ENCODE data around the gene OVCA2. TPM values are rescaled to one million over a fixed set of nuclear protein-coding genes. Genes with fewer than 3 reads are reported as not detected.

OVCA2 gene
- total RNA-seq, 1 experiment from 2014 or later: 24.6 TPM

- peaks cover 97% of the 10 kb centered on the region for H3K27me3 Mint-ChIP-seq (ENCODE audit: low read depth)
- H2BK5ac ChIP-seq (ENCODE audit: insufficient read length, low read length): no peak overlapping the region
- H3K27me3 ChIP-seq (ENCODE audit: insufficient read depth, low read length): peaks cover 7% of the 10 kb centered on the region; the same call in 1 of the 2 replicates
Observed at GRCh38 chr17:2016494-2016893, 25.3 kb upstream of the OVCA2 start.

More at GRCh38 chr17:2016494-2016893, 25.3 kb upstream of the OVCA2 start:
- Mint-ChIP-seq H3K4me3 (no peak overlapping the region), H3K27ac (peak overlapping the region in 1 of 3 experiments; percentile 60; a peak in 1 of 7 replicates), H3K4me1 (peaks cover 10 to 17% of the 10 kb centered on the region in 2 experiments), H3K9me3 (no peaks in the 10 kb centered on the region; a peak in 2 of 5 replicates), H3K36me3 (ENCODE audit: insufficient read depth in 1 of 3, low read depth in 3 of 3) (no peaks in the 10 kb centered on the region)
- no peak overlapping the region for H3K9ac ChIP-seq (ENCODE audit: extremely low read depth, insufficient read length, low read length)
- WGBS (ENCODE audit: extremely low coverage, insufficient read length, low lambda C conversion rate): no CpG with 5 or more reads among the region's 20 CpGs
- H2AK5ac ChIP-seq (ENCODE audit: insufficient read length, low read length): no peak overlapping the region
- no peak overlapping the region for H3K56ac ChIP-seq (ENCODE audit: insufficient read length, low read depth, low read length)
- no peak overlapping the region for H3K27ac ChIP-seq (ENCODE audit: insufficient read length, low read depth, low read length)
- H2BK20ac ChIP-seq (ENCODE audit: low read depth, low read length, poor library complexity, severe bottlenecking): no peak overlapping the region
- H3T11ph ChIP-seq (ENCODE audit: low read length): no peak overlapping the region
- H2BK12ac ChIP-seq (ENCODE audit: insufficient read length, low read depth, low read length): no peak overlapping the region
- H3K23me2 ChIP-seq (ENCODE audit: insufficient read length, low read depth, low read length, poor library complexity, severe bottlenecking): no peaks in the 10 kb centered on the region
- no peaks in the 10 kb centered on the region for H3K9me3 ChIP-seq (ENCODE audit: control insufficient read depth, low read depth, low read length)
- H4K91ac ChIP-seq (ENCODE audit: insufficient read length, low read depth, low read length): no peak overlapping the region
- no peaks in the 10 kb centered on the region for H3K79me2 ChIP-seq (ENCODE audit: insufficient read depth, low read length)
- no peak overlapping the region for H2BK15ac ChIP-seq (ENCODE audit: low read depth, low read length)
- no peak overlapping the region for H2BK120ac ChIP-seq (ENCODE audit: low read depth, low read length, poor library complexity, severe bottlenecking)
- H3K23ac ChIP-seq (ENCODE audit: insufficient read length, low read depth, low read length): no peak overlapping the region
- no peak for TF ChIP-seq CTCF (conservative IDR thresholded peaks at IDR 0.05)
- H4K20me1 ChIP-seq (ENCODE audit: control insufficient read depth, insufficient read depth, insufficient read length): peaks cover 2% of the 10 kb centered on the region
- H4K8ac ChIP-seq (replicated peaks; ENCODE audit: insufficient read length, low read depth, low read length): no peak overlapping the region
- no peak overlapping the region for H3K14ac ChIP-seq (ENCODE audit: insufficient read depth, low read length)
- no peak overlapping the region for H4K5ac ChIP-seq (ENCODE audit: insufficient read length, low read depth, low read length)
- H3K4me2 ChIP-seq (ENCODE audit: insufficient read depth, insufficient read length, low read length): no peak overlapping the region
- H3K18ac ChIP-seq (ENCODE audit: insufficient read length, low read depth, low read length): no peak overlapping the region
- no peaks in the 10 kb centered on the region for H3K79me1 ChIP-seq (ENCODE audit: insufficient read depth, low read depth, low read length, poor library complexity, severe bottlenecking)
- no peak for DNase-seq
- no peak overlapping the region for H3K4ac ChIP-seq (ENCODE audit: low read depth, low read length)
- no peaks in the 10 kb centered on the region; the same call in 1 of the 2 replicates for H3K4me1 ChIP-seq (ENCODE audit: insufficient read depth, low read length)
- H2AFZ ChIP-seq (ENCODE audit: low read length): no peak overlapping the region

All from H9 (cell line).